WERI-Rb-1 (cell line): ENCODE results near the gene CFAP54.

Experiments used
- DNase-seq: peaks from one replicate; pipeline ENCODE4 v3.0.0-alpha.2; 2020
- H3K27ac ChIP-seq: fragments of 250-450 bp; sonication (Bioruptor Pico); 2 replicates; pipeline ENCODE4 v1.5.1; 2020; ENCODE audit warnings: mild to moderate bottlenecking, moderate library complexity
- H3K27me3 ChIP-seq: fragments of 250-450 bp; sonication (Bioruptor Pico); 2 replicates; pipeline ENCODE4 v1.5.1; 2021; ENCODE audit warnings: mild to moderate bottlenecking, low read depth, moderate library complexity; ENCODE audit not compliant: insufficient read depth, severe bottlenecking
- H3K36me3 ChIP-seq: fragments of 250-450 bp; sonication (Bioruptor Pico); 2 replicates; pipeline ENCODE4 v1.5.1; 2020; ENCODE audit warnings: mild to moderate bottlenecking, moderate library complexity
- H3K4me3 ChIP-seq: 2 replicates; pipeline ENCODE4 v1.5.1; 2011; ENCODE audit warnings: low read depth, mild to moderate bottlenecking, control low read depth, low read length
- H3K9me3 ChIP-seq: fragments of 250-450 bp; sonication (Bioruptor Pico); 2 replicates; pipeline ENCODE4 v1.5.1; 2021; ENCODE audit warnings: mild to moderate bottlenecking, moderate library complexity; ENCODE audit not compliant: severe bottlenecking
- TF ChIP-seq, protein P1 (sequence below): IDR thresholded peaks from 2 replicates; pipeline ENCODE4 v1.5.1; 2011; ENCODE audit warnings: low read depth, mild to moderate bottlenecking, control low read depth, inconsistent platforms, low read length

CFAP54 gene

DNA sequence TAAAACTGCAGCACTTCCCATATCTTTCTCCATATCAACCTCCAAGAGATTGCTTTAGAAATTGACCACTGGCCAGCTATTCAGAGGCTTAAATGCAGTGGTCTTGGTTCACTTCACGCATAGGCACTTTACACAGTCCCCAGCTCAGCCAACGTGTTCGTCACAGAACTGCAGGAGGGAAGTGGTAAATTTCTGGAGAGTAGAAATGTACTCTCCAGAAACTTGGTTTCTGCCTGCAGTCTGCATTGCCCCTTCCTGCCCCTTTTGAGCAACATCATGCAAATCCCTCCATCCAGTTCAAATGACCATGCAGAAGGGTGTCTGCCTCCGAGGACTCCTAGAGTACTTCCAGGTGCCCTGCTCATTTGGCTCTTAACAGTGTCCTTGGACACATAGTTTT is 375.0 kb downstream of the CFAP54 start:
- Histone ChIP-seq H3K27ac (no peak overlapping the region), H3K36me3 (no peaks in the 10 kb centered on the region), H3K4me3 (no peak overlapping the region), H3K27me3 (peaks cover 19% of the 10 kb centered on the region), H3K9me3 (no peaks in the 10 kb centered on the region)
- DNase-seq = no peak
- TF ChIP-seq, protein P1, sequence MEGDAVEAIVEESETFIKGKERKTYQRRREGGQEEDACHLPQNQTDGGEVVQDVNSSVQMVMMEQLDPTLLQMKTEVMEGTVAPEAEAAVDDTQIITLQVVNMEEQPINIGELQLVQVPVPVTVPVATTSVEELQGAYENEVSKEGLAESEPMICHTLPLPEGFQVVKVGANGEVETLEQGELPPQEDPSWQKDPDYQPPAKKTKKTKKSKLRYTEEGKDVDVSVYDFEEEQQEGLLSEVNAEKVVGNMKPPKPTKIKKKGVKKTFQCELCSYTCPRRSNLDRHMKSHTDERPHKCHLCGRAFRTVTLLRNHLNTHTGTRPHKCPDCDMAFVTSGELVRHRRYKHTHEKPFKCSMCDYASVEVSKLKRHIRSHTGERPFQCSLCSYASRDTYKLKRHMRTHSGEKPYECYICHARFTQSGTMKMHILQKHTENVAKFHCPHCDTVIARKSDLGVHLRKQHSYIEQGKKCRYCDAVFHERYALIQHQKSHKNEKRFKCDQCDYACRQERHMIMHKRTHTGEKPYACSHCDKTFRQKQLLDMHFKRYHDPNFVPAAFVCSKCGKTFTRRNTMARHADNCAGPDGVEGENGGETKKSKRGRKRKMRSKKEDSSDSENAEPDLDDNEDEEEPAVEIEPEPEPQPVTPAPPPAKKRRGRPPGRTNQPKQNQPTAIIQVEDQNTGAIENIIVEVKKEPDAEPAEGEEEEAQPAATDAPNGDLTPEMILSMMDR = no peak

DNA sequence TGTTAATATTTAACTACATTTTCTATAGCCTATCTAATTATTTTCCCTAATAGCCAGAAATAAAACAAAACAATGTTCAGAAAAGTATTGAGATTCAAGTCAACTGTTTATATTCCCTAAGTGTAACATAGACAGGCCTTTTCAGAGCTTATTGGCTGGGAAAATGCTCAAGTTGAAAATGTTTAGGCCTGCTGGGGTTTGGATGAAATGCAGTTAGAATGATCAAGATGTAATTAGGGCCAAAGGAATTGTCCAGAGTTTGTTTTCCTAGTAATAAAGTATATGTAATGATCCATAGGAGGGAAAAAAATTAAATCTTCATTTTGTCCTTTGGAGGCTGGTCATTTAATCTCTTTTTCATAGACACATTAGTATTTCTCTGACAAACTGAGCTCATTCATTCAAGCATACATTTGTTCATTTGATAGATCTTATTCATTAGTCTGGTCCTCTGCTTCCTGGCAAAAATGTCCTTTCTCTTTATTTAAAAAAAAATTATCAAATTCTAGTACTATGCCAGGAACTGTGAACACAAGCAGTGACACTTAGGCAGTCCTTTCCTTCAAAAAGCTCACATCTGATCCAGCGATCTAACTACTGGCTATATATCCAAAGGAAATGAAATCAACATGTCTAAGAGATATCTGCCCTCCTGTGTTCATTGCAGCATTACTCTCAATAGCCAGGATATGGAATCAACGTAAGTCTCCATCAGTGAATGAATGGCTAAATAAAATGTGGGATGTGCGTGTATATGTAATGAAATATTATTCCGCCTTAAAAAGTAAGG is 377.6 kb downstream of the CFAP54 start:
- TF ChIP-seq, protein P1 = no peak
- no peak for DNase-seq
- Histone ChIP-seq H3K27ac (no peak overlapping the region), H3K9me3 (no peaks in the 10 kb centered on the region), H3K4me3 (no peak overlapping the region), H3K27me3 (peaks cover 3% of the 10 kb centered on the region), H3K36me3 (no peaks in the 10 kb centered on the region)

DNA sequence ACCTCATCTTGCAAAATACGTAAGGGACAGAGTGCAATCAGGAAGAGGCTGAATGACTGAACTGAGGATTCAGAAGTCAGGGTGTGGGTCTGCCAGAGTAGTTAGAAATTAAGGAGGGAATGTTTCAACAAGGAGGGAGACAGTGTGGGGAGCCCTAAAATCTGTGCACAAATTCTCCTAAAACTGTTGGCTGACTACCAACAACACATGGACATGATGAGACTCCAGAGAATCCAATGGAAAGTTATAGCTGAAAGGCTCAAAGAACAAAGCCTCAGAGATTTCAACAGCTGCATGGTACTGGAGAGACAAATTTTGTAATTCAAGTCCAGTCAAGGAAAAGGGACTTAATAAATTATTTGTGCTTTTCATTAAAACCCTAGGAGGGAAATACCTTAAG is 381.6 kb downstream of the CFAP54 start:
- no peaks in the 10 kb centered on the region for H3K36me3 ChIP-seq
- no peaks in the 10 kb centered on the region for H3K9me3 ChIP-seq
- H3K27ac ChIP-seq = no peak overlapping the region
- no peak for DNase-seq
- no peak overlapping the region for H3K4me3 ChIP-seq
- peaks cover 3% of the 10 kb centered on the region for H3K27me3 ChIP-seq
- TF ChIP-seq, protein P1 = no peak

DNA sequence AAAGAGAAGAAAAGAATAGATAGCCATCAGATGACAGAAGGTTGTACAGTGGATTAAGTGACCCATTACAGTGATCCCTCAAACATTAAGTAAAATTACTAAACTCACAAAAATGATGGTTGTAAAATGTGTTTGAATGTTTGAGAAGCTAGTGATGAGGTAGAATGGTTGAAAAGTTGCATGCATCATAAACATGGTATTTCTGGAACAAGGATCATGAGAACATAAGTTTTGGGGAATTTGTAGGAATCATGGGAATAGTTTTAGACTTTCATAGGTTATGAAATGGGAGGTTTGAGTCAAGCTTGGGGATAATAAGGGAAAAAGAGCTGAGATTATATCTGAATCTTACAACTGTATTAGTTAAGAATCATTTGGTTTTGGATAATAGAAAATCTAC is 383.6 kb downstream of the CFAP54 start:
- no peak overlapping the region for H3K4me3 ChIP-seq
- H3K9me3 ChIP-seq = no peaks in the 10 kb centered on the region
- DNase-seq = no peak
- TF ChIP-seq, protein P1 = no peak
- H3K27ac ChIP-seq = no peak overlapping the region
- H3K27me3 ChIP-seq = peaks cover 3% of the 10 kb centered on the region
- H3K36me3 ChIP-seq = no peaks in the 10 kb centered on the region

DNA sequence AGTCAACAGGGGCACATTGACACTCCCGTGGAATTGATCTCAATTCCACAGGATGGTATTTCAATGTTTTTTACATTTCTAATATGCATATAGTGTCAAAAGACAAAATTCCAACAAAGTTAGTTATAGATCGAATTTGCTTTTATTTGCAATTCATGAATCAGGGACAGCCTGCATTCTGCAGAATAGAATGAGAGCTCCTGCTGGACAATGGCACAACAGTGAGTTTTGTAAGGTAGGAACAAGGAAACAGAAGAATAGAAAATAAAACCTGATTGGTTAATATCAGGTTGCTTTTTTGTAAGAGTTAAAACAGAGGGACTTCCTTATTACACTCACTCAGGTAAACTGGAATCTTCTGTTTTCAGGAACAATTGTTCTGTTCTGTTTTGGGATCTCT is 384.8 kb downstream of the CFAP54 start:
- no peaks in the 10 kb centered on the region for H3K9me3 ChIP-seq
- H3K27me3 ChIP-seq = peaks cover 7% of the 10 kb centered on the region
- DNase-seq = no peak
- H3K27ac ChIP-seq = no peak overlapping the region
- no peak overlapping the region for H3K4me3 ChIP-seq
- H3K36me3 ChIP-seq = no peaks in the 10 kb centered on the region
- TF ChIP-seq, protein P1 = no peak

DNA sequence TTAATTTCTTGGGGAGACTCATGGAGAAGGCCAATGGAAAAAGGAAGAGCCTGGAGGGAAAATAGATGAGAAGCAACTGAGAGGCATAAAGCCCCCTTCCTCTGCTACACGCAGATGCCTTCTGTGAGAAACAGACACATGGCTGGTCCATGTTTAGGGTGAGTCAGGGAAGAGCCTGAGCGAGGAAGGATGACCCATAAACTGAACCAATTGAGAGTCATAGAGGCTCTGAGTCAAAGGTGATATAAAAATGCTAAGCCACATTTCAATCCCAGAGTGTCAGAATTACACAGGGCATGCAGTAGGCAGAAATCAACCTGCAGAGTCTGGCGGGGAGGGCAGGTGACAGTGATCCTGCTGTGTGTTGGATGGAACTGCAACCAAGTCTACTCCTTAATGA is 387.6 kb downstream of the CFAP54 start:
- Histone ChIP-seq H3K4me3 (no peak overlapping the region), H3K36me3 (no peaks in the 10 kb centered on the region), H3K27ac (no peak overlapping the region), H3K27me3 (peaks cover 10% of the 10 kb centered on the region), H3K9me3 (no peaks in the 10 kb centered on the region)
- DNase-seq = no peak
- TF ChIP-seq, protein P1 = no peak
